ENCODE measurements around the gene LCMT1. TPM values are rescaled to one million over a fixed set of nuclear protein-coding genes. Genes with fewer than 3 reads are reported as not detected.

The LCMT1 gene
- total RNA-seq, 1 experiment from 2014 or later = 46.8 TPM

DNA sequence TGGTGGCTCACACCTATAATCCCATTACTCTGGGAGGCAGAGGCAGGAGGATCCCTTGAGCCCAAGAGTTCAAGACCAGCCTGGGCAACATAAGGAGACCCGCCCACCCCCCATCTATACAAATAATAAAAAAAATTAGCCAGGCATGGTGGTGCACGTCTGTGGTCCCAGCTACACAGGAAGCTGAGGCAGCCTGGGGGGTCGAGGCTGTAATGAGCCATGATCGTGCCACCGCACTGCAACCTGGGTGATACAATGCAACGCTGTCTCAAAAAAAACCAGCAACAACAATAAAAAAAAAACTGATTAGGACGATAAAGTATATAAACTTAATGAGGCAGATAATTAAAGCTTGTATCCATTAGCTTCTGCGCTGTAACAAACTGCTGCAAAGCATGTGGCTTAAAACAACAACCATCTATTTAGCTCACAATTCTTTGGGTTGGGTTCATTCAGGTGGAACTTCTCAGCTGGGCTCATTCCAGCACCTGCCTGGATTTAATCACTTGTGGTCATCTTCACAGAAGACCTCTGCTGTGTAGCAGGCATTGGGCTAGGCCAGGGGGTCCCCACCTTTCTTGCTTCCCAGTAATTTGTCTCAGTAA lies 45.8 kb downstream of the LCMT1 start:
- Mint-ChIP-seq H3K9me3 (ENCODE audit: low read depth, unreplicated experiment) (no peaks in the 10 kb centered on the region), H3K4me3 (ENCODE audit: low read depth, unreplicated experiment) (no peak overlapping the region), H3K4me1 (ENCODE audit: low read depth, unreplicated experiment) (peaks cover 10% of the 10 kb centered on the region), H3K36me3 (ENCODE audit: insufficient read depth, unreplicated experiment) (no peaks in the 10 kb centered on the region), H3K27me3 (ENCODE audit: unreplicated experiment) (no peaks in the 10 kb centered on the region), H3K27ac (ENCODE audit: unreplicated experiment) (no peak overlapping the region)
- no peak for DNase-seq
- BruUV-seq (replicated peaks) = no TSS peak
- intact Hi-C loops (cut with micrococcal nuclease; ENCODE audit: unreplicated experiment) = no loop called here
- CTCF ChIA-PET = no interaction called here
- TF ChIP-seq, protein P1, sequence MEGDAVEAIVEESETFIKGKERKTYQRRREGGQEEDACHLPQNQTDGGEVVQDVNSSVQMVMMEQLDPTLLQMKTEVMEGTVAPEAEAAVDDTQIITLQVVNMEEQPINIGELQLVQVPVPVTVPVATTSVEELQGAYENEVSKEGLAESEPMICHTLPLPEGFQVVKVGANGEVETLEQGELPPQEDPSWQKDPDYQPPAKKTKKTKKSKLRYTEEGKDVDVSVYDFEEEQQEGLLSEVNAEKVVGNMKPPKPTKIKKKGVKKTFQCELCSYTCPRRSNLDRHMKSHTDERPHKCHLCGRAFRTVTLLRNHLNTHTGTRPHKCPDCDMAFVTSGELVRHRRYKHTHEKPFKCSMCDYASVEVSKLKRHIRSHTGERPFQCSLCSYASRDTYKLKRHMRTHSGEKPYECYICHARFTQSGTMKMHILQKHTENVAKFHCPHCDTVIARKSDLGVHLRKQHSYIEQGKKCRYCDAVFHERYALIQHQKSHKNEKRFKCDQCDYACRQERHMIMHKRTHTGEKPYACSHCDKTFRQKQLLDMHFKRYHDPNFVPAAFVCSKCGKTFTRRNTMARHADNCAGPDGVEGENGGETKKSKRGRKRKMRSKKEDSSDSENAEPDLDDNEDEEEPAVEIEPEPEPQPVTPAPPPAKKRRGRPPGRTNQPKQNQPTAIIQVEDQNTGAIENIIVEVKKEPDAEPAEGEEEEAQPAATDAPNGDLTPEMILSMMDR (IDR thresholded peaks at IDR 0.05; ENCODE audit: unreplicated experiment) = no peak

DNA sequence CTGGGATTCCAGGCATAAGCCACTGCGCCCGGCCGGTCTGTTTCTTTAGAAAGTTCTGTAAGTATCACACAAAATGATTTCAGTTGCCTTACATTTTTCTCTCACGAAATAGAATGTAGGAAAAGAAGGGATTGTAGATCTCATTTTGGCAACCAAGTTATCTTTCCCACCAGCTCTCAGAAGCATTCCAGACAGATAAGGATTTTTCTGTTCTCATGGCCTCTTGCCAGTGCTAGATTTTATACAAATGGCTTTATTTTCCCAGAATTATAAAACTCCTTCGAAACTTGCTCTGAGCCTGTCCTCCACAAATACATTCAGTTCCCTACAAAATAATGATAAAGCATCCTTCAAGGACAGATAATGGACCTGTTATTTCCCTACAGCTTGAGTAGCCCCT lies 46.9 kb downstream of the LCMT1 start:
- no peaks in the 10 kb centered on the region for H3K36me3 Mint-ChIP-seq (ENCODE audit: insufficient read depth, unreplicated experiment)
- BruUV-seq (replicated peaks) = no TSS peak
- H3K4me3 Mint-ChIP-seq (ENCODE audit: low read depth, unreplicated experiment) = no peak overlapping the region
- DNase-seq = no peak
- H3K9me3 Mint-ChIP-seq (ENCODE audit: low read depth, unreplicated experiment) = no peaks in the 10 kb centered on the region
- CTCF ChIA-PET = no interaction called here
- no peaks in the 10 kb centered on the region for H3K27me3 Mint-ChIP-seq (ENCODE audit: unreplicated experiment)
- H3K27ac Mint-ChIP-seq (ENCODE audit: unreplicated experiment) = no peak overlapping the region
- TF ChIP-seq, protein P1 (IDR thresholded peaks at IDR 0.05; ENCODE audit: unreplicated experiment) = no peak
- intact Hi-C loops (cut with micrococcal nuclease; ENCODE audit: unreplicated experiment) = no loop called here
- peaks cover 10% of the 10 kb centered on the region for H3K4me1 Mint-ChIP-seq (ENCODE audit: low read depth, unreplicated experiment)

DNA sequence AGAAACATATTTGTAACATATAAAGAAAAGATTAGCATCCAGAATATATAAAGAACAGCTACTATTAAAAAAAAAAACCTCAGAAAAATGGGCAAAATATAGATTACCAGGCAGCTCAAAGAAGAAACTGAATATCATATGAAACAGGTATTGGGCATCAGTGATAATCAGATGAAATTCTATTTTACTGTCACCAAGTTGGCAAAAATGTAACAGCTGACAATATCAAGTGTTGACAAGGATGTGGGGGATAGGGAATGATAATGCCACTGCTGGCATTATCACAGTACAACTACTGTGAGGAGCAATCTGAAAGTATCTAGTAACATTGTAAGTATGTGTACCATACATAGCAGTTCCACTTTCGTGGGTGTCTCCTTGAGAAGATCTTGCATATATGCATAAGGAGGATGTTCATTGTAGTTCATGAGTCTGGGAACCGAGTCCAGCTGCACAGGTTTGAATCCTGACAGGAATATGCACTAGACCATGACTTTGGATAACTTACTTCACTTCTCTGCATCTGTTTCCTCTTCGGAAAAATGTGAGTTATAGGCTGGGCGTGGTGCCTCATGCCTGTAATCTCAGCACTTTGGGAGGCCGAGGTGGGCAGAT lies 50.3 kb downstream of the LCMT1 start:
- Mint-ChIP-seq H3K4me1 (ENCODE audit: low read depth, unreplicated experiment) (no peaks in the 10 kb centered on the region), H3K9me3 (ENCODE audit: low read depth, unreplicated experiment) (no peaks in the 10 kb centered on the region), H3K4me3 (ENCODE audit: low read depth, unreplicated experiment) (no peak overlapping the region), H3K27ac (ENCODE audit: unreplicated experiment) (no peak overlapping the region), H3K36me3 (ENCODE audit: insufficient read depth, unreplicated experiment) (peaks cover 11% of the 10 kb centered on the region), H3K27me3 (ENCODE audit: unreplicated experiment) (no peaks in the 10 kb centered on the region)
- intact Hi-C loops (cut with micrococcal nuclease; ENCODE audit: unreplicated experiment) = no loop called here
- TF ChIP-seq, protein P1 (IDR thresholded peaks at IDR 0.05; ENCODE audit: unreplicated experiment) = no peak
- CTCF ChIA-PET = interaction anchor here (0.7 kb wide), 1 partner anchor 86 kb away, joined by 3 read pairs; no protein-coding TSS in a partner anchor
- BruUV-seq (replicated peaks) = no TSS peak
- DNase-seq = no peak

DNA sequence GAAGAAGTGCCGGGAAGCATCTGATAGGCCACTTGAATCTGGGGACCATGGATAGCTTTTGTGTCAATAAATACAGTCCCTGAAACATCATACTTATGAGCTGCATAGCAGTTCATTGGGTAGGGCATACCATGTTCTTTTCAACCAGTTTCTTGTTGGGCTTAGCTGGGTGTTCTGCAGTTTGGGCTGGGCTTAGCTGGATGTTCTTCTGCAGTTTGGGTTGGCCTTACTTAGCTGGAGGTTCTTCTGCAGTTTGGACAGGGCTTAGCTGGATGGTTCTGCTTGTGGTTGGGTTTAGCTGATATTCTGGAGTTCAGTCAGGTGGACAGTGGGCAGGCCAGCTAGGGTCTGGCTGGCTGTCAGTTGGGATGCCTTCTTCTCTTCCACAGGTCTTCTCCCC lies 52.1 kb downstream of the LCMT1 start:
- DNase-seq = no peak
- TF ChIP-seq, protein P1 (IDR thresholded peaks at IDR 0.05; ENCODE audit: unreplicated experiment) = no peak
- H3K4me1 Mint-ChIP-seq (ENCODE audit: low read depth, unreplicated experiment) = no peaks in the 10 kb centered on the region
- no peaks in the 10 kb centered on the region for H3K9me3 Mint-ChIP-seq (ENCODE audit: low read depth, unreplicated experiment)
- intact Hi-C loops (cut with micrococcal nuclease; ENCODE audit: unreplicated experiment) = no loop called here
- CTCF ChIA-PET = no interaction called here
- no TSS peak for BruUV-seq (replicated peaks)
- H3K27me3 Mint-ChIP-seq (ENCODE audit: unreplicated experiment) = no peaks in the 10 kb centered on the region
- H3K27ac Mint-ChIP-seq (ENCODE audit: unreplicated experiment) = no peak overlapping the region
- H3K4me3 Mint-ChIP-seq (ENCODE audit: low read depth, unreplicated experiment) = no peak overlapping the region
- peaks cover 16% of the 10 kb centered on the region for H3K36me3 Mint-ChIP-seq (ENCODE audit: insufficient read depth, unreplicated experiment)

All from Calu3 (cell line).